Measurements from ENCODE around the gene MAP2K3. TPM values are rescaled to one million over a fixed set of nuclear protein-coding genes. Genes with fewer than 3 reads are reported as not detected.

Gene MAP2K3
- total RNA-seq, 2 experiments from 2014 or later = 122 to 123 TPM

- Mint-ChIP-seq H3K27me3 (no peaks in the 10 kb centered on the region), H3K4me1 (no peaks in the 10 kb centered on the region), H3K36me3 (ENCODE audit: low read depth) (no peaks in the 10 kb centered on the region), H3K27ac (no peak overlapping the region), H3K9me3 (ENCODE audit: low read depth) (no peaks in the 10 kb centered on the region), H3K4me3 (no peak overlapping the region)
- POLR2A ChIA-PET = no interaction called here
- intact Hi-C loops (cut with DNase I, micrococcal nuclease) = no loop called here
- DNase-seq (no peak), ATAC-seq (no peak)
- CTCF ChIA-PET = no interaction called here
Measured at GRCh38 chr17:21355586-21355985, 71.1 kb downstream of the MAP2K3 start.

DNA sequence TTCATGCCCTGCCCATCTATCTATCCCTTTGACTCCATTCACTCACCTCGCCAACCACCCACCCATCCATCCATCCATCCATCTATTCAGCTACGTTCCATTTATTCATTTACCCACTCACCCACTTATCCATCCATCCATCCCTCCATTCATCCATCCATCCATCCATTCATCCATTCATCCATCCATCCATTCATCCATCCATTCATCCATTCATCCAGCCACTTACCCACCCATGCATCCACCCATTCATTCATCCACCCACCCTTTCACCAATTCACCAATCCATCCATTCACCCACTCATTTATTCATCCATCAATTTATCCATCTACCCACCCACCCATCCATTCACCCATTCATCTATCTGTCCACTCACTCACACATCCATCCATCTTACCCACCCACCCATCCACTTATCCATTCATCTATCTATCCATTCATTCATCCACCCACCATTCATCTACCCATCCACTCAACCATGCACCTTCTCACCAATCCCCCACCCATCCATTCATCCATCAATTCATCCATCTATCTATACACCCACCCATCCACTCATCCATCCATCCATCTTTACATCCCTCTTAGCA lies 72.1 kb downstream of the MAP2K3 start:
- Mint-ChIP-seq H3K4me1 (no peaks in the 10 kb centered on the region), H3K27me3 (no peaks in the 10 kb centered on the region), H3K27ac (no peak overlapping the region), H3K4me3 (no peak overlapping the region), H3K9me3 (ENCODE audit: low read depth) (no peaks in the 10 kb centered on the region), H3K36me3 (ENCODE audit: low read depth) (no peaks in the 10 kb centered on the region)
- CTCF ChIA-PET = no interaction called here
- POLR2A ChIA-PET = no interaction called here
- ATAC-seq = no peak
- DNase-seq = no peak
- intact Hi-C loops (cut with DNase I, micrococcal nuclease) = no loop called here

- no peaks in the 10 kb centered on the region for H3K27me3 Mint-ChIP-seq
- no peak for DNase-seq
- POLR2A ChIA-PET = no interaction called here
- intact Hi-C loops (cut with DNase I, micrococcal nuclease) = no loop called here
- no peak for ATAC-seq
- H3K9me3 Mint-ChIP-seq (ENCODE audit: low read depth) = no peaks in the 10 kb centered on the region
- CTCF ChIA-PET = no interaction called here
- H3K27ac Mint-ChIP-seq = no peak overlapping the region
- H3K4me1 Mint-ChIP-seq = no peaks in the 10 kb centered on the region
- no peaks in the 10 kb centered on the region for H3K36me3 Mint-ChIP-seq (ENCODE audit: low read depth)
- no peak overlapping the region for H3K4me3 Mint-ChIP-seq
Measured at GRCh38 chr17:21357281-21357680, 72.8 kb downstream of the MAP2K3 start.

GRCh38 chr17:21357696-21358656 lies 73.5 kb downstream of the MAP2K3 start:
- H3K4me1 Mint-ChIP-seq = no peaks in the 10 kb centered on the region
- CTCF ChIA-PET = no interaction called here
- no peak overlapping the region for H3K4me3 Mint-ChIP-seq
- no peaks in the 10 kb centered on the region for H3K27me3 Mint-ChIP-seq
- DNase-seq (no peak), ATAC-seq (no peak)
- H3K27ac Mint-ChIP-seq = no peak overlapping the region
- intact Hi-C loops (cut with DNase I, micrococcal nuclease) = no loop called here
- no peaks in the 10 kb centered on the region for H3K9me3 Mint-ChIP-seq (ENCODE audit: low read depth)
- no peaks in the 10 kb centered on the region for H3K36me3 Mint-ChIP-seq (ENCODE audit: low read depth)
- POLR2A ChIA-PET = no interaction called here

- POLR2A ChIA-PET = no interaction called here
- Mint-ChIP-seq H3K4me3 (no peak overlapping the region), H3K27me3 (no peaks in the 10 kb centered on the region), H3K4me1 (no peaks in the 10 kb centered on the region), H3K9me3 (ENCODE audit: low read depth) (no peaks in the 10 kb centered on the region), H3K36me3 (ENCODE audit: low read depth) (no peaks in the 10 kb centered on the region), H3K27ac (no peak overlapping the region)
- ATAC-seq (no peak), DNase-seq (no peak)
- CTCF ChIA-PET = no interaction called here
- intact Hi-C loops (cut with DNase I, micrococcal nuclease) = no loop called here
Measured at GRCh38 chr17:21358682-21359482, 74.4 kb downstream of the MAP2K3 start.

DNA sequence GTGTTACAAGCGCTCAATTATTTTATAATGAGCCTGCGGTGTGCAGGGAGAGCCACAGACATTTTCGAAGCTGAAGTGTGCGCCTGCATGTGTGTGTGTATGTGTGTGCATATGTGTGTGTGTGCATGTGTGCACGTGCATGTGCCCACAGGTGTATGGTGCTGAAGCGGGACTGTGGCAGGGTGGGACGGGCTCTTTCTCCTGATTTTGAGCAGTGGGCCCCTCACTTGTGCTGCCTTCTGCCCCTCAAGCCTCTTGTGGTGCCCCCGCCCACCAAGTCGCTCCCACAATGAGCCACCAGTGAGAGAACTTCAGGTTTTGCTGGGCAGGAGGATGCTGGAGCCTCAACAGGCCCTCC lies 75.0 kb downstream of the MAP2K3 start:
- DNase-seq (no peak), ATAC-seq (no peak)
- POLR2A ChIA-PET = no interaction called here
- Mint-ChIP-seq H3K27ac (no peak overlapping the region), H3K9me3 (ENCODE audit: low read depth) (no peaks in the 10 kb centered on the region), H3K4me1 (no peaks in the 10 kb centered on the region), H3K36me3 (ENCODE audit: low read depth) (no peaks in the 10 kb centered on the region), H3K27me3 (no peaks in the 10 kb centered on the region), H3K4me3 (no peak overlapping the region)
- intact Hi-C loops (cut with DNase I, micrococcal nuclease) = no loop called here
- CTCF ChIA-PET = no interaction called here

GRCh38 chr17:21360048-21360447 lies 75.5 kb downstream of the MAP2K3 start:
- ATAC-seq (no peak), DNase-seq (no peak)
- CTCF ChIA-PET = no interaction called here
- H3K27ac Mint-ChIP-seq = no peak overlapping the region
- no peaks in the 10 kb centered on the region for H3K9me3 Mint-ChIP-seq (ENCODE audit: low read depth)
- no peak overlapping the region for H3K4me3 Mint-ChIP-seq
- POLR2A ChIA-PET = no interaction called here
- H3K4me1 Mint-ChIP-seq = no peaks in the 10 kb centered on the region
- H3K36me3 Mint-ChIP-seq (ENCODE audit: low read depth) = no peaks in the 10 kb centered on the region
- intact Hi-C loops (cut with DNase I, micrococcal nuclease) = no loop called here
- H3K27me3 Mint-ChIP-seq = no peaks in the 10 kb centered on the region

- no peak overlapping the region for H3K4me3 Mint-ChIP-seq
- no peaks in the 10 kb centered on the region for H3K9me3 Mint-ChIP-seq (ENCODE audit: low read depth)
- no peaks in the 10 kb centered on the region for H3K4me1 Mint-ChIP-seq
- H3K36me3 Mint-ChIP-seq (ENCODE audit: low read depth) = no peaks in the 10 kb centered on the region
- no peaks in the 10 kb centered on the region for H3K27me3 Mint-ChIP-seq
- ChIA-PET CTCF (interaction anchor here (0.6 kb wide), 1 partner anchor 611 kb away, joined by 3 read pairs; no protein-coding TSS in a partner anchor), POLR2A (no interaction called here)
- intact Hi-C loops (cut with DNase I, micrococcal nuclease) = no loop called here
- DNase-seq (no peak), ATAC-seq (no peak)
- H3K27ac Mint-ChIP-seq = no peak overlapping the region
Measured at GRCh38 chr17:21361020-21361809, 76.7 kb downstream of the MAP2K3 start.

GRCh38 chr17:21362331-21362931 lies 77.9 kb downstream of the MAP2K3 start:
- no peak for DNase-seq
- CTCF ChIA-PET = no interaction called here
- POLR2A ChIA-PET = no interaction called here
- H3K9me3 Mint-ChIP-seq (ENCODE audit: low read depth) = no peaks in the 10 kb centered on the region
- no peaks in the 10 kb centered on the region for H3K27me3 Mint-ChIP-seq
- no peak overlapping the region for H3K27ac Mint-ChIP-seq
- H3K36me3 Mint-ChIP-seq (ENCODE audit: low read depth) = no peaks in the 10 kb centered on the region
- intact Hi-C loops (cut with DNase I, micrococcal nuclease) = no loop called here
- no peak overlapping the region for H3K4me3 Mint-ChIP-seq
- H3K4me1 Mint-ChIP-seq = no peaks in the 10 kb centered on the region
- no peak for ATAC-seq

GRCh38 chr17:21363776-21364642 lies 79.5 kb downstream of the MAP2K3 start:
- ChIA-PET POLR2A (no interaction called here), CTCF (interaction anchor here (0.9 kb wide), 1 partner anchor 150 kb away, joined by 3 read pairs; no protein-coding TSS in a partner anchor)
- intact Hi-C loops (cut with DNase I, micrococcal nuclease) = no loop called here

More at GRCh38 chr17:21363776-21364642, 79.5 kb downstream of the MAP2K3 start:
- Mint-ChIP-seq H3K27me3 (no peaks in the 10 kb centered on the region), H3K27ac (no peak overlapping the region), H3K36me3 (ENCODE audit: low read depth) (no peaks in the 10 kb centered on the region), H3K9me3 (ENCODE audit: low read depth) (no peaks in the 10 kb centered on the region), H3K4me3 (no peak overlapping the region), H3K4me1 (no peaks in the 10 kb centered on the region)
- DNase-seq = no peak
- ATAC-seq = no peak

Measured in activated CD4-positive, alpha-beta T cell treated with anti-CD3 and anti-CD28 coated beads for 36 hours (primary cell).